HepG2 (cell line): ENCODE measurements around the gene KCTD21. TPM values are rescaled to one million over a fixed set of nuclear protein-coding genes. Genes with fewer than 3 reads are reported as not detected.

ENCODE experiments used
- FOXA3 ChIP-seq: IDR thresholded peaks from 2 replicates; pipeline ENCODE4 v1.6.1; 2016; ENCODE audit warnings: missing genetic modification reagents, missing compliant biosample characterization
- NFE2L1 ChIP-seq: sonication (generic); formaldehyde crosslinking; IDR thresholded peaks from 2 replicates; pipeline ENCODE4 v1.4.0; 2020; ENCODE audit warnings: missing genetic modification reagents, mild to moderate bottlenecking, borderline replicate concordance
- RFXAP ChIP-seq: sonication (generic); formaldehyde crosslinking; IDR thresholded peaks from 2 replicates; pipeline ENCODE4 v1.4.0; 2020; ENCODE audit warnings: missing genetic modification reagents, borderline replicate concordance
- ZBTB25 ChIP-seq: IDR thresholded peaks from 2 replicates; pipeline ENCODE4 v1.6.1; 2018; ENCODE audit warnings: missing genetic modification reagents
- ZFP36 ChIP-seq: fragments of 150-350 bp; IDR thresholded peaks from 2 replicates; pipeline ENCODE4 v1.6.1; 2018; ENCODE audit warnings: borderline replicate concordance, low read length, low read depth; ENCODE audit not compliant: partially characterized antibody
- ZFP62 ChIP-seq: sonication (generic); formaldehyde crosslinking; IDR thresholded peaks from 2 replicates; pipeline ENCODE4 v1.4.0; 2020; ENCODE audit warnings: missing genetic modification reagents
- ZNF121 ChIP-seq: sonication (generic); formaldehyde crosslinking; IDR thresholded peaks from 2 replicates; pipeline ENCODE4 v1.5.0; 2020; ENCODE audit warnings: mild to moderate bottlenecking, missing genetic modification reagents
- ZNF841 ChIP-seq: sonication (generic); formaldehyde crosslinking; IDR thresholded peaks from 2 replicates; pipeline ENCODE4 v1.8.1; 2023; ENCODE audit warnings: missing genetic modification reagents, borderline replicate concordance
- polyA plus RNA-seq, 8 experiments: library from polyadenylated mRNA; depleted of rRNA in 3 of 8; stranded (reverse) in 7 of 8; unstranded in 1 of 8; fragments of >200 nt; fragmentation: Illumina TruSeq in 4 of 8; extraction: Trizol in 4 of 8; gene quantifications; 2 replicates each; pipeline versions ENCODE4 v1.2.1 to v1.2.3, GENCODE V29; 2011 to 2016; ENCODE audit warnings: low read depth in 4 of 8, missing spikeins in 1 of 8, mixed read lengths in 1 of 8; ENCODE audit not compliant: insufficient read depth in 1 of 8
- total RNA-seq, 5 experiments: library from RNA; depleted of rRNA; stranded (reverse); fragments of >200 nt; fragmentation: Illumina TruSeq; extraction: Trizol; gene quantifications; 2 replicates each; pipeline ENCODE4 v1.2.3, GENCODE V29; 2016; ENCODE audit warnings: low read depth in 1 of 5
- TF ChIP-seq, protein P1 (sequence below): sonication (generic); formaldehyde crosslinking; IDR thresholded peaks from 2 replicates; pipeline ENCODE4; 2020; ENCODE audit warnings: missing genetic modification reagents, mild to moderate bottlenecking, borderline replicate concordance
- TF ChIP-seq, protein P2 (sequence below): sonication (generic); formaldehyde crosslinking; IDR thresholded peaks from 2 replicates; pipeline ENCODE4 v1.4.0; 2020; ENCODE audit warnings: missing genetic modification reagents
- TF ChIP-seq, protein P3 (sequence below): sonication (generic); formaldehyde crosslinking; IDR thresholded peaks from 2 replicates; pipeline ENCODE4 v1.9.0; 2021; ENCODE audit warnings: mild to moderate bottlenecking, missing genetic modification reagents

KCTD21 gene
- total and polyA plus RNA-seq, 2 of the 13 experiments (the other 11 are each of a cell fraction or from before 2014, with no cell fraction given) = 3.1 to 13.5 TPM

- TF ChIP-seq NFE2L1 (CRISPR knock-in tag) (no peak), ZNF121 (CRISPR knock-in tag) (no peak), FOXA3 (peak; percentile 16; the same call in 1 of the 2 replicates), ZFP36 (no peak), ZNF841 (CRISPR knock-in tag) (peak; percentile 87; the same call in 1 of the 2 replicates), ZBTB25 (CRISPR knock-in tag) (0 out of 2 replicates have a peak, but pooled peaks have one; percentile 19), RFXAP (CRISPR knock-in tag) (peak; percentile 81; the same call in 1 of the 2 replicates), ZFP62 (no peak)
- TF ChIP-seq, protein P1, sequence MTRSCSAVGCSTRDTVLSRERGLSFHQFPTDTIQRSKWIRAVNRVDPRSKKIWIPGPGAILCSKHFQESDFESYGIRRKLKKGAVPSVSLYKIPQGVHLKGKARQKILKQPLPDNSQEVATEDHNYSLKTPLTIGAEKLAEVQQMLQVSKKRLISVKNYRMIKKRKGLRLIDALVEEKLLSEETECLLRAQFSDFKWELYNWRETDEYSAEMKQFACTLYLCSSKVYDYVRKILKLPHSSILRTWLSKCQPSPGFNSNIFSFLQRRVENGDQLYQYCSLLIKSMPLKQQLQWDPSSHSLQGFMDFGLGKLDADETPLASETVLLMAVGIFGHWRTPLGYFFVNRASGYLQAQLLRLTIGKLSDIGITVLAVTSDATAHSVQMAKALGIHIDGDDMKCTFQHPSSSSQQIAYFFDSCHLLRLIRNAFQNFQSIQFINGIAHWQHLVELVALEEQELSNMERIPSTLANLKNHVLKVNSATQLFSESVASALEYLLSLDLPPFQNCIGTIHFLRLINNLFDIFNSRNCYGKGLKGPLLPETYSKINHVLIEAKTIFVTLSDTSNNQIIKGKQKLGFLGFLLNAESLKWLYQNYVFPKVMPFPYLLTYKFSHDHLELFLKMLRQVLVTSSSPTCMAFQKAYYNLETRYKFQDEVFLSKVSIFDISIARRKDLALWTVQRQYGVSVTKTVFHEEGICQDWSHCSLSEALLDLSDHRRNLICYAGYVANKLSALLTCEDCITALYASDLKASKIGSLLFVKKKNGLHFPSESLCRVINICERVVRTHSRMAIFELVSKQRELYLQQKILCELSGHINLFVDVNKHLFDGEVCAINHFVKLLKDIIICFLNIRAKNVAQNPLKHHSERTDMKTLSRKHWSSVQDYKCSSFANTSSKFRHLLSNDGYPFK (CRISPR knock-in tag) = peak; percentile 96
- TF ChIP-seq, protein P2, sequence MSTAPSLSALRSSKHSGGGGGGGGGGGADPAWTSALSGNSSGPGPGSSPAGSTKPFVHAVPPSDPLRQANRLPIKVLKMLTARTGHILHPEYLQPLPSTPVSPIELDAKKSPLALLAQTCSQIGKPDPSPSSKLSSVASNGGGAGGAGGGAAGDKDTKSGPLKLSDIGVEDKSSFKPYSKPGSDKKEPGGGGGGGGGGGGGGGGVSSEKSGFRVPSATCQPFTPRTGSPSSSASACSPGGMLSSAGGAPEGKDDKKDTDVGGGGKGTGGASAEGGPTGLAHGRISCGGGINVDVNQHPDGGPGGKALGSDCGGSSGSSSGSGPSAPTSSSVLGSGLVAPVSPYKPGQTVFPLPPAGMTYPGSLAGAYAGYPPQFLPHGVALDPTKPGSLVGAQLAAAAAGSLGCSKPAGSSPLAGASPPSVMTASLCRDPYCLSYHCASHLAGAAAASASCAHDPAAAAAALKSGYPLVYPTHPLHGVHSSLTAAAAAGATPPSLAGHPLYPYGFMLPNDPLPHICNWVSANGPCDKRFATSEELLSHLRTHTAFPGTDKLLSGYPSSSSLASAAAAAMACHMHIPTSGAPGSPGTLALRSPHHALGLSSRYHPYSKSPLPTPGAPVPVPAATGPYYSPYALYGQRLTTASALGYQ (CRISPR knock-in tag) = peak; percentile 67; the same call in 1 of the 2 replicates
- TF ChIP-seq, protein P3, sequence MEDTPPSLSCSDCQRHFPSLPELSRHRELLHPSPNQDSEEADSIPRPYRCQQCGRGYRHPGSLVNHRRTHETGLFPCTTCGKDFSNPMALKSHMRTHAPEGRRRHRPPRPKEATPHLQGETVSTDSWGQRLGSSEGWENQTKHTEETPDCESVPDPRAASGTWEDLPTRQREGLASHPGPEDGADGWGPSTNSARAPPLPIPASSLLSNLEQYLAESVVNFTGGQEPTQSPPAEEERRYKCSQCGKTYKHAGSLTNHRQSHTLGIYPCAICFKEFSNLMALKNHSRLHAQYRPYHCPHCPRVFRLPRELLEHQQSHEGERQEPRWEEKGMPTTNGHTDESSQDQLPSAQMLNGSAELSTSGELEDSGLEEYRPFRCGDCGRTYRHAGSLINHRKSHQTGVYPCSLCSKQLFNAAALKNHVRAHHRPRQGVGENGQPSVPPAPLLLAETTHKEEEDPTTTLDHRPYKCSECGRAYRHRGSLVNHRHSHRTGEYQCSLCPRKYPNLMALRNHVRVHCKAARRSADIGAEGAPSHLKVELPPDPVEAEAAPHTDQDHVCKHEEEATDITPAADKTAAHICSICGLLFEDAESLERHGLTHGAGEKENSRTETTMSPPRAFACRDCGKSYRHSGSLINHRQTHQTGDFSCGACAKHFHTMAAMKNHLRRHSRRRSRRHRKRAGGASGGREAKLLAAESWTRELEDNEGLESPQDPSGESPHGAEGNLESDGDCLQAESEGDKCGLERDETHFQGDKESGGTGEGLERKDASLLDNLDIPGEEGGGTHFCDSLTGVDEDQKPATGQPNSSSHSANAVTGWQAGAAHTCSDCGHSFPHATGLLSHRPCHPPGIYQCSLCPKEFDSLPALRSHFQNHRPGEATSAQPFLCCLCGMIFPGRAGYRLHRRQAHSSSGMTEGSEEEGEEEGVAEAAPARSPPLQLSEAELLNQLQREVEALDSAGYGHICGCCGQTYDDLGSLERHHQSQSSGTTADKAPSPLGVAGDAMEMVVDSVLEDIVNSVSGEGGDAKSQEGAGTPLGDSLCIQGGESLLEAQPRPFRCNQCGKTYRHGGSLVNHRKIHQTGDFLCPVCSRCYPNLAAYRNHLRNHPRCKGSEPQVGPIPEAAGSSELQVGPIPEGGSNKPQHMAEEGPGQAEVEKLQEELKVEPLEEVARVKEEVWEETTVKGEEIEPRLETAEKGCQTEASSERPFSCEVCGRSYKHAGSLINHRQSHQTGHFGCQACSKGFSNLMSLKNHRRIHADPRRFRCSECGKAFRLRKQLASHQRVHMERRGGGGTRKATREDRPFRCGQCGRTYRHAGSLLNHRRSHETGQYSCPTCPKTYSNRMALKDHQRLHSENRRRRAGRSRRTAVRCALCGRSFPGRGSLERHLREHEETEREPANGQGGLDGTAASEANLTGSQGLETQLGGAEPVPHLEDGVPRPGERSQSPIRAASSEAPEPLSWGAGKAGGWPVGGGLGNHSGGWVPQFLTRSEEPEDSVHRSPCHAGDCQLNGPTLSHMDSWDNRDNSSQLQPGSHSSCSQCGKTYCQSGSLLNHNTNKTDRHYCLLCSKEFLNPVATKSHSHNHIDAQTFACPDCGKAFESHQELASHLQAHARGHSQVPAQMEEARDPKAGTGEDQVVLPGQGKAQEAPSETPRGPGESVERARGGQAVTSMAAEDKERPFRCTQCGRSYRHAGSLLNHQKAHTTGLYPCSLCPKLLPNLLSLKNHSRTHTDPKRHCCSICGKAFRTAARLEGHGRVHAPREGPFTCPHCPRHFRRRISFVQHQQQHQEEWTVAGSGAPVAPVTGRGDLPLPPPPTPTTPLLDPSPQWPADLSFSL = no peak
Observed at GRCh38 chr11:78139422-78140391, 48.7 kb downstream of the KCTD21 start, which contains the start of gene ALG8 (continued).
